ENCODE results near the gene STOML3. TPM values are rescaled to one million over a fixed set of nuclear protein-coding genes. Genes with fewer than 3 reads are reported as not detected.
A peak's percentile ranks its signal among the peaks of the same experiment; 100 is the strongest.

The STOML3 gene
- total RNA-seq, 1 experiment from 2014 or later = not detected

DNA sequence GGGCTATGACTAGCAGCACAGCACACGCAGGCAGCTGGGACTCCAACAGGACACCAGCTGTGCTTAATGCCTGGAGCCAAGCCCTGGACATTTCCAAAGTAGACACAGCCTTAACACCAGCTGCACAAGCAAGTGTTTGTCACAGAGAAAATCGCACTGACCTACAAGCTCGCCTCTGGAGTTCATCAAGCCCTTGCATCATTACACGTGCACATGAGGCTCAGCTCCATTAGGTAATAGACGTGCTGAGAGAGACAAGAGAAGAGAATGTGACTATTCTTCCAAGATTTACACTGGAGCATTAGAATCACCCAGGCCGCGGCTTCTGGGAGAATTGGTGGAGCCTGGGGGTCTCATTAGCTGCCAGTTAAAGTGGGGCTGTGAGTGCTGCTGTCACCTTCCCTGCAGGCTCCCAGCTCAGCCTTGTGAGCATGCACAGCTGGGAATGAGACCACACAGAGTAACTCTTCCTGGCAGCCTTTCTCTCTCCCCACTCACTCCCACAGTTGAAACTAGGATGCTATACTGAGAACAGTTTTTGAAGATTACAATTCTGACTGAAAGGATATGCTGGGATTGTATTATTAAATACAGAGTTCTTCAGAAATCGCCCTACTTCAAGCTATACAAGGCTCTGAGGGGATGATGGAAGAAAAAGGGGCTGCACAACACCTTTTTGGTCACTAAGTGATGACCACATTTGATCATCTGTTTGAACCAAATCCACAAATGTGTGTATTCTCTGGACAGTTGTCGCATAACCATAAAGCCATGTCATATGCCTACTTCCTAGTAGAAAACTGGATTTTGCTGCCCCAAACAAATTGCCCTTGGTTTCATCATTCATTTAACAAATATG, 10.5 kb downstream of the STOML3 start:
- H3K36me3 ChIP-seq (ENCODE audit: control insufficient read depth, insufficient read depth, low read length) = no peaks in the 10 kb centered on the region
- POLR2A ChIA-PET = no interaction called here
- H3K4me3 ChIP-seq (ENCODE audit: low read depth in 2 of 2, low read length in 2 of 2) = no peak overlapping the region
- H3K27me3 ChIP-seq (ENCODE audit: control insufficient read depth, insufficient read depth, low read length) = no peaks in the 10 kb centered on the region
- BruUV-seq (replicated peaks) = no TSS peak
- CTCF ChIA-PET = no interaction called here
- no peak for ATAC-seq
- in situ Hi-C loops (cut with HindIII; ENCODE audit: low pct_unique_long_range_greater_than_20kb, low sequenced_read_pairs) (no loop called here), intact Hi-C loops (cut with micrococcal nuclease; ENCODE audit: unreplicated experiment) (no loop called here)
- no peaks in the 10 kb centered on the region for H3K4me1 ChIP-seq (ENCODE audit: control insufficient read depth, insufficient read depth, low read length)
- no peak for DNase-seq (ENCODE audit: low read depth, low spot score)
- H3K9me3 ChIP-seq (ENCODE audit: control insufficient read depth, insufficient read depth, low read depth, low read length) = no peaks in the 10 kb centered on the region
- H3K27ac ChIP-seq (ENCODE audit: low read length) = no peak overlapping the region
- TF ChIP-seq, protein P1, sequence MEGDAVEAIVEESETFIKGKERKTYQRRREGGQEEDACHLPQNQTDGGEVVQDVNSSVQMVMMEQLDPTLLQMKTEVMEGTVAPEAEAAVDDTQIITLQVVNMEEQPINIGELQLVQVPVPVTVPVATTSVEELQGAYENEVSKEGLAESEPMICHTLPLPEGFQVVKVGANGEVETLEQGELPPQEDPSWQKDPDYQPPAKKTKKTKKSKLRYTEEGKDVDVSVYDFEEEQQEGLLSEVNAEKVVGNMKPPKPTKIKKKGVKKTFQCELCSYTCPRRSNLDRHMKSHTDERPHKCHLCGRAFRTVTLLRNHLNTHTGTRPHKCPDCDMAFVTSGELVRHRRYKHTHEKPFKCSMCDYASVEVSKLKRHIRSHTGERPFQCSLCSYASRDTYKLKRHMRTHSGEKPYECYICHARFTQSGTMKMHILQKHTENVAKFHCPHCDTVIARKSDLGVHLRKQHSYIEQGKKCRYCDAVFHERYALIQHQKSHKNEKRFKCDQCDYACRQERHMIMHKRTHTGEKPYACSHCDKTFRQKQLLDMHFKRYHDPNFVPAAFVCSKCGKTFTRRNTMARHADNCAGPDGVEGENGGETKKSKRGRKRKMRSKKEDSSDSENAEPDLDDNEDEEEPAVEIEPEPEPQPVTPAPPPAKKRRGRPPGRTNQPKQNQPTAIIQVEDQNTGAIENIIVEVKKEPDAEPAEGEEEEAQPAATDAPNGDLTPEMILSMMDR (IDR thresholded peaks at IDR 0.05) = no peak

DNA sequence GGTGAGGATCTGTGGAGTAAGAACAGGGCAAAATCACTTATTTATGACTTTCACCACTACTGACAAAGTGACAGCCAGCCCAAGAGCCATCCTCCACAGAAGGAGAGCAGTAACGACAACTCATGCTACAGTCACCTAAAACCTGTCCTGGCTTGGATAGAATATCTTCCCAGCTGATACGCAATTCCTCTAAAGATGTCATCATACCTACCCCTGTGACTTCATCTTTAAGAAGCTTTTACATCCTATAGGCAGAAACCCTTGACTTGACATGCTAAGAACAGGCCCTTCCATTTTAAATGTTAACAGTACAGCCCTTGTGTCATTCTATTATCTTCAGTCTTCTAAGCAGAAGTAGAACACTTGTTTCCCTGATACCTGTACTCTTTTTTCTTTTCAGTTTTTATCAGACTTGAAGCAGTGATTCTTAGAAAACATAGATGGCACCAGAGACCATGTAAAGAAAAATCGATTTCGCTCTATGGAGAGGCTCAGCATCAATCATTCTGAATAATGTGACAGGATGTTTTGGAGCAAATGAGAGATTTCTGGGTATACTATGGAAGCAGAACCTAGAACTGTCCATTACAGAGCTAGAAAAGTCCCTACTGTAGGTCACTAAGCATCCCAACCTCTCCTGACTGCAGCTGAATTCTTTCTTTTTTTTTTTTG, 20.1 kb downstream of the STOML3 start:
- no peak for DNase-seq (ENCODE audit: low read depth, low spot score)
- intact Hi-C loops (cut with micrococcal nuclease; ENCODE audit: unreplicated experiment) (no loop called here), in situ Hi-C loops (cut with HindIII; ENCODE audit: low pct_unique_long_range_greater_than_20kb, low sequenced_read_pairs) (no loop called here)
- Histone ChIP-seq H3K9me3 (ENCODE audit: control insufficient read depth, insufficient read depth, low read depth, low read length) (no peaks in the 10 kb centered on the region), H3K4me3 (ENCODE audit: low read depth in 2 of 2, low read length in 2 of 2) (no peak overlapping the region), H3K27ac (ENCODE audit: low read length) (no peak overlapping the region), H3K27me3 (ENCODE audit: control insufficient read depth, insufficient read depth, low read length) (no peaks in the 10 kb centered on the region; the same call in 1 of the 2 replicates), H3K36me3 (ENCODE audit: control insufficient read depth, insufficient read depth, low read length) (no peaks in the 10 kb centered on the region), H3K4me1 (ENCODE audit: control insufficient read depth, insufficient read depth, low read length) (no peaks in the 10 kb centered on the region)
- BruUV-seq (replicated peaks) = no TSS peak
- ChIA-PET POLR2A (no interaction called here), CTCF (no interaction called here)
- TF ChIP-seq, protein P1 (IDR thresholded peaks at IDR 0.05) = peak; percentile 5; the same call in 1 of the 2 replicates
- no peak for TF ChIP-seq POLR2AphosphoS5 (IDR thresholded peaks at IDR 0.05; ENCODE audit: low read depth, low read length)
- no peak for ATAC-seq

DNA sequence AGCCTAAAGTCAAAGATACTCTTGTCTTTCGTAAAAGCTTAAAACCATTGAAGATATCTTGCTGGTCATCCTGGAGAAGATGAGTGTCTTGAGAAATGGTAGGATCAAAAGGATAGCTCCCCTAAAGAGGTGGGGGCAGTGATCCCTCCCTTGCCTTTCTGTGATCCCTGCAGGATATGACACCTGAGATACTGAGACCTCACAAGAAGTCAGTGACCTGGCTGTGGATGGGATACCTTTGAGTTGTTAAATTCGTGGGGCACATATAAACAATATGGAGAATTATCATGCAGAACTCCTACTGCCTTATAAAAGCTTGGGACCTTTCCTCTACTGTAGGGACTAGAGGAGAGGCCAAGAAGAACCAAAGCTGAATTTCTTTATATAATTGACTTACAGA, 21.4 kb downstream of the STOML3 start:
- H3K9me3 ChIP-seq (ENCODE audit: control insufficient read depth, insufficient read depth, low read depth, low read length) = no peaks in the 10 kb centered on the region
- no peaks in the 10 kb centered on the region for H3K4me1 ChIP-seq (ENCODE audit: control insufficient read depth, insufficient read depth, low read length)
- ChIA-PET POLR2A (no interaction called here), CTCF (no interaction called here)
- H3K27me3 ChIP-seq (ENCODE audit: control insufficient read depth, insufficient read depth, low read length) = no peaks in the 10 kb centered on the region; the same call in 1 of the 2 replicates
- no TSS peak for BruUV-seq (replicated peaks)
- no peak for DNase-seq (ENCODE audit: low read depth, low spot score)
- no peak overlapping the region for H3K27ac ChIP-seq (ENCODE audit: low read length)
- H3K4me3 ChIP-seq (ENCODE audit: low read depth in 2 of 2, low read length in 2 of 2) = no peak overlapping the region
- intact Hi-C loops (cut with micrococcal nuclease; ENCODE audit: unreplicated experiment) (no loop called here), in situ Hi-C loops (cut with HindIII; ENCODE audit: low pct_unique_long_range_greater_than_20kb, low sequenced_read_pairs) (no loop called here)
- no peaks in the 10 kb centered on the region for H3K36me3 ChIP-seq (ENCODE audit: control insufficient read depth, insufficient read depth, low read length)
- TF ChIP-seq TCF7L2 (IDR thresholded peaks at IDR 0.05; ENCODE audit: low read depth, low read length) = no peak
- TF ChIP-seq, protein P2, sequence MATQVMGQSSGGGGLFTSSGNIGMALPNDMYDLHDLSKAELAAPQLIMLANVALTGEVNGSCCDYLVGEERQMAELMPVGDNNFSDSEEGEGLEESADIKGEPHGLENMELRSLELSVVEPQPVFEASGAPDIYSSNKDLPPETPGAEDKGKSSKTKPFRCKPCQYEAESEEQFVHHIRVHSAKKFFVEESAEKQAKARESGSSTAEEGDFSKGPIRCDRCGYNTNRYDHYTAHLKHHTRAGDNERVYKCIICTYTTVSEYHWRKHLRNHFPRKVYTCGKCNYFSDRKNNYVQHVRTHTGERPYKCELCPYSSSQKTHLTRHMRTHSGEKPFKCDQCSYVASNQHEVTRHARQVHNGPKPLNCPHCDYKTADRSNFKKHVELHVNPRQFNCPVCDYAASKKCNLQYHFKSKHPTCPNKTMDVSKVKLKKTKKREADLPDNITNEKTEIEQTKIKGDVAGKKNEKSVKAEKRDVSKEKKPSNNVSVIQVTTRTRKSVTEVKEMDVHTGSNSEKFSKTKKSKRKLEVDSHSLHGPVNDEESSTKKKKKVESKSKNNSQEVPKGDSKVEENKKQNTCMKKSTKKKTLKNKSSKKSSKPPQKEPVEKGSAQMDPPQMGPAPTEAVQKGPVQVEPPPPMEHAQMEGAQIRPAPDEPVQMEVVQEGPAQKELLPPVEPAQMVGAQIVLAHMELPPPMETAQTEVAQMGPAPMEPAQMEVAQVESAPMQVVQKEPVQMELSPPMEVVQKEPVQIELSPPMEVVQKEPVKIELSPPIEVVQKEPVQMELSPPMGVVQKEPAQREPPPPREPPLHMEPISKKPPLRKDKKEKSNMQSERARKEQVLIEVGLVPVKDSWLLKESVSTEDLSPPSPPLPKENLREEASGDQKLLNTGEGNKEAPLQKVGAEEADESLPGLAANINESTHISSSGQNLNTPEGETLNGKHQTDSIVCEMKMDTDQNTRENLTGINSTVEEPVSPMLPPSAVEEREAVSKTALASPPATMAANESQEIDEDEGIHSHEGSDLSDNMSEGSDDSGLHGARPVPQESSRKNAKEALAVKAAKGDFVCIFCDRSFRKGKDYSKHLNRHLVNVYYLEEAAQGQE (IDR thresholded peaks at IDR 0.05; ENCODE audit: insufficient read depth in 1 of 2, low read depth in 2 of 2, low read length in 1 of 2) = no peak
- TF ChIP-seq, protein P1 (IDR thresholded peaks at IDR 0.05) = no peak
- TF ChIP-seq SIN3A (IDR thresholded peaks at IDR 0.05; ENCODE audit: borderline replicate concordance, insufficient read depth, low read depth, low read length) = no peak
- no peak for TF ChIP-seq POLR2AphosphoS5 (IDR thresholded peaks at IDR 0.05; ENCODE audit: low read depth, low read length)
- no peak for ATAC-seq
